HK-2 (cell line): ENCODE results near the gene CDKL2.
A peak's percentile ranks its signal among the peaks of the same experiment; 100 is the strongest.

Source experiments
- DNase-seq: peaks from one replicate; pipeline ENCODE4 v3.0.0-alpha.2; 2018; ENCODE audit not compliant: unreplicated experiment

Gene CDKL2

DNA sequence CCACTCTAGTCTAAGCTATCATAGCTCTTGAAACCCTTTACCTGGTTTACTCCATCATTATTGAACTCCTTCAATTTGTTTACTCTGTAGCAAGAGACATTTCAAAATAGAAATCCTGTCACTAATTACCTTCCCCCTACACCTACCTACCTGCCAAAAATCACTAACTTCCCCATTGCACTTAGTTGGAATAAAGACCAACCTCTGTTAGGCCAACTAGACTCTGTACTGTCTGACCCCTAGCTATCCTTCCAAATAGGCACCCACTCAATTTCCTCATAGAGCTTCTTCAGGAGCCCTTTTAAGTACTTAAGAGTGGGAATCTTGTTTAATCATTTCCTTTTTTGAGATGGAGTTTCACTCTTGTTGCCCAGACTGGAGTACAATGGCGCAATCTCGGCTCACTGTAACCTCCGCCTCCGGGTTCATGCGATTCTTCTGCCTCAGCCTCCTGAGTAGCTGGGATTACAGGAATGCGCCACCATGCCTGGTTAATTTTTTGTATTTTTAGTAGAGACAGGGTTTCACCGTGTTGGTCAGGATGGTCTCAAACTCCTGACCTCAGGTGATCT is 8.9 kb upstream of the CDKL2 start:
- peak; percentile 46 for DNase-seq

DNA sequence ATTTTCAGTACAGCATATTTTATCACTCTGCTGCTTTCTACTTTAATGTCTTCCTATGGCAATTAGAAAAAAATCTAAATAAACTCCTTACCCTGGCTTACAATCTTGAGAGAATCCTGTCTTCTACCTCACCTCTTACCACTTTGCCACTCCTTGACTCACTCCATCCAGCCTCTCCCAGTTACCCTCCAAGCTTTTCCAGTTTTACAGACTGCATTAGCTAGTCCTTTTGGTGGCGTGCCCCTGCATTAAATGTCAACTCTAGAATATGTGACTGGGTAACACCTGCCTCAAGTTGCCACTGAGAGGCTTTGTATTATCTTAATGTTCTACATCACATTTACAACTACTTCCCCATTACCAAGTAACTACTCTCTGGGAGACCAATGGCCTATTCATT is 7.5 kb upstream of the CDKL2 start:
- DNase-seq, result no peak

DNA sequence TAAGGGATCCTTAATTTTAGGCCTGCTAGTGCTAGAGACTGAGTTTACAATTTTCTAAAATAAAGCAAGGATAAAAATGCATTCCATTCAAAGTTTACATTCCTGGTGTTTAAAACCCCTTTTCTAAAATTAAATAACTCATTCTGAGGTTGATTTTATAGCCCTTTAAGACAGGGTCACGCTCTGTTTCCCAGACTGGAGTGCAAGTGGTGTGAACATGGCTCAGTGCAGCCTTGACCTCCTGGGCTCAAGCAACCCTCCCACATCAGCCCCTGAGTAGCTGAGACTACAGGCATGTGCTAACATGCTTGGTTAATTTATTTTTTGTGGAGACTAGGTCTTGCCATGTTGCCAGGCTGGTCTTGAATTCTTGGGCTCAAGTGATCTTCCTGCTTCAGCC is 6.8 kb upstream of the CDKL2 start:
- peak; percentile 44 for DNase-seq

DNA sequence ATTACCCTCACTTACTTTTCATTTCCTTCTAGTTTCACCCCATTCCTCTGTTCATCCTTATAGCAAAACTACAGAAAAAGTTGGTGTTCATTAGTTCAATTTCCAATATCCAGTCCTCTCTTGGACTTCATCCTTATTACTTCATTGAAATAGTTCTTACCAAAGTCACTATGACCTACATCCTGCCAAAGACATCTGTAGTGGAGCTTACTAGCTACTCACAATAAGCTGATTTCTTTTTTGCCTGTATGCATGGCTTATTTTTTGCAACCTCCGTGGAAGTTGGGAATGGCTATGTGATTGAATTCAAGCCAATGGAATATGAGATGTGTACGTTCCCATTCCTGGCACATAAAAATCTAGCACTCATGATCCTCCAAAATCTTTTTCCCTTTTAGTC is 4.6 kb upstream of the CDKL2 start:
- DNase-seq, result no peak

DNA sequence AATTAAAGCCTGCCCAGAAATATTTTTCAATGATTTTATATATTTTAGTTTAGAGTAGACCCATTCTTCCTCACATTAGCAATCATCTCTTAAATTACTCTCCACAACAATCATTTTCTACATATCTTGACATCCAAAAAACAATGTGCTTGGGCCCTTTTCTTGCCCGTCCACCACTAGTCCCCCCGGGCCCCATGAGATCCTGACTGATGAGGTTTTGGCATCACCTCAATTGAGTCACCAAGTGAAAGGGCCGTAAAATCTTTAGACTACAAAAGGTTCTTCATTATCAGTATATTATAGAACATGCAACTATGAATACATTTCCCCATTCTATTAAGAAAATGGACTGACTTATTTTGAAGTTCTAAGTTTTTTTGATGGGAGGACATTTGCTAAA is 4.0 kb upstream of the CDKL2 start:
- DNase-seq, result no peak

DNA sequence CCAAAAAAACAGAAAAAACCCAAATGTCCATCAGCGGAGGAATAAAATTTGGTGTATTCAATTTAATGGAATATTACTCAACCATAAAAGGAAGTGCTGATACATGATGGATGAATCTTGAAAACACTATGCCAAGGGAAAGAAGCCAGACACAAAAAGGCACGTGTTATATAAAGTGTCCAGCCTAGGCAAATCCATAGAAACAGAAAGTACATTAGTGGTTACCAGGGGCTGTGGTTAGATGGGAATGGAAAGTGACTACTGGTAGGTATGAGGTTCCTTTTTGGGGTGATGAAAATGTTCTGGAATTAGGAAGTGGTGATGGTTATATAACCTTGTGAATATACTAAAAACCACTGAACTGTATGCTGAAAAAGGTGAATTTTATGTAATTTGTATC is 3.5 kb upstream of the CDKL2 start:
- no peak for DNase-seq

DNA sequence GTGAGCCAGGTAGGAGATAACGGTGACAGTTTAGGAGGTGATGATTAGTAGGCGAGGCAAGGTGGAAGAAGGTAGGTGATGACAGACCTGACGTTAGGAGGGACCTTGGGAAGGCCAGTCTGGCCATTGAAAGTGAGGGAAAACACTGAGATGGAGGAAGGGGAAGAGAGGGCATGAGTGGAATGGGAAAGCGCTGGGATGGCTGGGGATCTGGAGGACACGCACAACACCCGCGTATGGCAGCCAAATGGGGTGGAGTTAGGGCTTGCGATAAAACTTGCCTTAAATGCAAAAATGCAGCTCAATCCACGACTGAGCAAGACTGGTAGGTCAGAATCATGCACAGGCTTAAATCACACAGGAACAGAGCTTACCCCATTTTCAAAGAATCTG is 605 bp upstream of the CDKL2 start:
- no peak for DNase-seq

DNA sequence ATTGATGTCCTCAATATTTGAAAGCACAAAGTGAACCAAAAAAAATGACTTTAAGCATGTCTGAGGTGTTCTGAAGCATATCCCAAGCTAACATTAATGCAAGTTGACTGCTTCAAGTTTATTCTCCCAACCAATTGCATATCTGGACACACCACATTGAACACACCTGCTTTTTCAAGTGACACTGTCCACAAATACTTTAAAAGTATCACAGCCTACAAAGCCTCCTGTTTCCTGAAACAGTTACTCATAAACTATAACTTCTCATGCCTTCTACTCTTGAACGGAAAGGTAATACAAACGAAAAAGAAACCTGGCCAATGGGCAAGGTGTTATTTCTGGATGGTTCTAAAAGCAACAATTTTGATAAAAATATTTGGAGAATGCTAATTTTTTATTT is 1.1 kb downstream of the CDKL2 start:
- no peak for DNase-seq

DNA sequence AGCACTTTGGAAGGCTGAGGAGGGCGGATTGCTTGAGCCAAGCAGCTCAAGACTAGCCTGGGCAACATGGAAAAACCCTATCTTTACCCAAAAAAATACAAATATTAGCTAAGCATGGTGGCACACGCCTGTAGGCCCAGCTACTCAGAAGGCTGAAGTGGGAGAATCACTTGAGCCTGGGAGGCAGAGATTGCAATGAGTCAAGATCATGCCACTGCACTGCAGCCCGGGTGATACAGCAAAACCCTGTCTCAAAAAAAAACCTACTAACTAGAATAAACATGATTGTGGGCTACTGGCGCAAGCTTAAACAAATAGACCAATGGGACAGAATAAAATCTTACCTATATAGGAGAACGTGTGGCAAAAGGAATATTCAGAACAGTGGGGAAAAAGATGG is 7.3 kb downstream of the CDKL2 start:
- no peak for DNase-seq

DNA sequence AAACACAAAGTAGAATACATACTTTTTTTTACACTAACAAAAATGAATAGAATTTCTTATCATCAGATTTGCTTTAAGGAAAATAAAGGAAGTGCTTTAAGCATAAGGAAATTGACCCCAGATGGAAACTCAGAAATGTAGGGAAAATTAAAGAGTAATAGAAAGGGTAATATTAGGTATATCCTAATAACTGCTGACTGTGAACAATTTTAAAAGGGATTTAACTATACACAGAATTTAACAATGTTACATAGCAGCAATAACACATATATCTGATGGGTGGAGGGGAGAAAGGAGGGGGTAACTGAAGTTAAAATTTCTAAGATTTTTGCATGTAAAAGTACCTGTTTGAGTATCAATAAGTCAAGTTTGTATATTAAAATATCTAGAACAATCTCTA is 8.6 kb downstream of the CDKL2 start:
- DNase-seq, result no peak

DNA sequence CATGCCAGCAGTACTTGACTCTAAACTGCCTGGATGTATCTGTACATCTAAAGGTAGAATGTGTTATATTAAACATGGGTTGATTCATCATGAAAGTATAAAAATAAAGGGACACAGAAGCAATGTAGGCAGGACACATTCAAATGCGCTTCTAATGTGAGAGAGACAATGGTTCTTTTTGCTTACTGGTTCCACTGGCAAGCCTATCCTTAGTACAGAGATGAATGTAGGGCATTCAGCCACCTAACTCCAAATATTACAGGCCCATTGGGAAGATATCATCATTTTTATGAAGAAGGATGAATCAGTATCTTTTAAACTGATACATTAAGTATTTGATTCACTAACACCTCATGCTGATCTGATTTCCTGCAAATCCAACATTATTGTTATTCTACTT is 18.0 kb downstream of the CDKL2 start:
- DNase-seq, result no peak

DNA sequence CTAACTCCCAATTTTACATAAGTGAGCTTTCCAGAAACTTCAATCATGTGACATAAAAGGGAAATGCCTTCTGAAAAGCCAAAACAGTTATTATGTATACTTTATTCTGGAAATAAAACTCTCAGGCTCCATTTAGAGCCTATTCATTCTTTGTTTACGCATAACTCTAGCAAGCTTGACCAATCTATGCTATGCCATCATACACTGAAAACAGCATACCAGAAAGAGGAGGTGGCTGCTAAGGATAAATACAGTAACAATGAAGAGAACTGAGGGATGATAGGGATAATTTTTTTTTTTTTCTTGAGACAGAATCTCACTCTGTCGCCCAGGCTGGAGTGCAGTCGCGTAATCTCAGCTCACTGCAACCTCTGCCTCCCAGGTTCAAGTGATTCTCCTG is 24.4 kb downstream of the CDKL2 start:
- no peak for DNase-seq

DNA sequence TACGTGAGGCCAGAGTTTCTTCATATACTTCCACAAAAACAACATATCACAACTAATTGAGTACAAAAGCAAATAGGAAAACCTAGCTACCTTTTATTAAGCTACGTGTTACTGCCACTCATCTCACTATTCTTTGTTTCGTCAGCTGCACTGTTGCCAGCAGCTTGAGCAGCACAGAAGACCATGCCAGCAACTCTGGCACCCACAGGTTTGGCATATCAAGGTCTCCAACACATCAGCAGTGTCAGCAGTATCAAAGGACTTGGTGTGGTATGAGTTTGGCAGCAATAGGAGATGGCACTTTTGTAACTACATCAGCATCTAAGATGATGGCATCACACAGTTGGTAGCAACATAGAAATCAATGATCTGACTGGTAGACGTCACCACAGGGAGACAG is 30.7 kb downstream of the CDKL2 start:
- no peak for DNase-seq

DNA sequence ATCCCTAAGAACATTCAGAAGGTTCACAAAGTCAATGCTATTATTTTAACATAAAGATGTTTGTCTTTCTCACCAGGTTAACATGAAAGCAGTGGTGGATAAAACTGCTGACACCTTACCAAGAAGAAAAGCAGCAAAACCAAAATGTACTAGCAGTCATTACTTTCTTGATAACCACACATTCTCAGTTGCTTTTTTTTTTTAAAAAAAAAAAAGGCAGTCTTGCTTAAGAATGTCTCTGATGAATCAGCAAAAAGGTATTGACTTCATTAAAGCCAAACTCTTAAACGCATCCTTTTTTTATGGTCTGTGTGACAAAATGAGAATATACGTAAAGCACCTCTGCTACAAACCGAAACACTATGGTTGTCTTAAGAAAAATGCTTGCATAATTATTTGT is 31.9 kb downstream of the CDKL2 start:
- DNase-seq, result no peak

DNA sequence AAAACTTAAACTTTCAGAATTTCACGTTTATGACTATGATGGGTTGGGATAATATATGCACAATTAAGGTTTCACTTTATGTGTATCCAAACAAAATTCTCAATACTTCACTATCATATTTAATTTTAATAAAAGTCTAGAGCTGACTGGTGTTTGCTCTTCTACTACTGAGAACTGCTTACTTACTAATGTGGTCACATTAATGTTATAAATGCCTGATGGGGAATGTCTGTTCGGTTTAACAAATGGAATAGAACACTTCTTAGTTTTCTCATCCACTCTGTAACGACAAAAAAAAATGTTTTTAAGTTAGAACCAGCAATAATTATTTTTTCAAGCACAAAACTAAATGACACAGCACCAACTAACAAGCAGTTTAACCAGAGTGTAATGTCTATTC is 34.3 kb downstream of the CDKL2 start:
- no peak for DNase-seq

DNA sequence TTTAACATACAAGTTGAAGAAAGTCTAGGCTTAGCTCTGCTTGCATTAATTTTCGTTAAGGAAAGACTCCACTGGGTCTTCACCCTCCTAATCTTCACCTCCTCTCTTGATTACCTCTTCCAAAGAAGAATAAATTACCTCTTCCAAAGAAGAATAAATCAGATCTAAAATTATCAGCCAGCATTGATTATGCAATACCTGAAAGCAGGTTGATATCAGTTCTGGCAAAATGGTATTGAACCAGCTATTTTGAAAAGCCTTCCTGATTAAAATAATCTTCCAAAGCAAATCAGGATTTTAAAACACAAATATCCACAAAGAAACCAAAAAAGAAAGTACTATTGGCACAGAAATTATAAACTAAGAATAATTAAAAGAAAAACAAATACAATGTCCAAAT is 36.9 kb downstream of the CDKL2 start:
- no peak for DNase-seq

DNA sequence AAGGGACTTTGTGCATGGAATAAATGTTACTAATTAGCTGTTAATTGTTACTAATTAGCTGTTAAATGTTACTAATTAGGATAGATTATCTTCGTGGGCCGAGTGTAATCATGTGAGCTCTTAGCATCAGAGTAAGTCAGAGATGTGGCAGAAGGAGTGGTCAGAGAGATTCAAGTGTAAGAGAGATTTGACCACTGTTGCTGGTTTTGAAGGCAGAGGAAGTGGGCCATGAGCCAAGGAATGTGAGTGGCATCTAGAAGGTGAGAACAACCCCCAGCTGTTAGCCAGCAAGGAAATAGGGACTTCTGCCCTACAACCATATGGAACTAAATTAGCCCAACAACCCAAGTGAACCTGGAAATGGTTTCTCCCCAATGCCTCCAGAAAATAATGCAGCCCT is 46.3 kb downstream of the CDKL2 start:
- no peak for DNase-seq

DNA sequence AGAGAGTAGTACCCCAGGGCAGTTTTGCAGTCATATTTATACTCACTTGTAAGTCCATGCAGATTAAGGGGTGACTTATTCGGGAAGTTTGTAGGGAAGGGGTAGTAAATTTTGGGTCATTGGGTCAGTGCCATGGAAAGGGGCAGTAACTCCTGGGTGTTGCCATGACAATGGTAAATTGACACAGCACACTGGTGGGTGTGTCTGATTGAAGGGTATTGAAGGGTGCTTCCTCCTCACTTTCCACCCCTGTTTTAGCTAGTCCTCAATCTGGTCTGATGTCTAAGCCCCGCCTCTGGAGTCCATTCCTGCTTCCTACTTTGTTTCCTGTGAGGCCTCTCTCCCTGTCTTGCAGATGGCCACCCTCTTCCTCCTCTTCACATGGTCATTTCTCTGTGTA is 62.6 kb downstream of the CDKL2 start:
- no peak for DNase-seq

DNA sequence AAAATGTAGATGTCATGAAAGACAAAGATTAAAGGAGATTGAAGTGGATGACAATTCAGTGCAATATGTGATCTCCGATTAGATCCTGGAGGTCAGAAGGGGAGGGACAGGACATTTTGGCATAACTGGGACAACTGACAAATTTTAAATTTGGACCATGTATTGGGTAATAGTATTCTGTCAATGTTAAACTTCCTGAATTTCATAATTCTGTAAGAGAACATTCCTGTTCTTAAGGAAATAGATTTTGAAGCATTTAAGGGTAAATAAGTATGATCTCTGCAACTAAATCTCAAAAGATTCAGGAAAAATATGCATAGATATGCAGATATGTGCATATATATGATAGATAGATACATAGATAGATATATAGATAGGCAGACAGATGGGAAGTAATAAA is 63.4 kb downstream of the CDKL2 start:
- DNase-seq, result no peak

DNA sequence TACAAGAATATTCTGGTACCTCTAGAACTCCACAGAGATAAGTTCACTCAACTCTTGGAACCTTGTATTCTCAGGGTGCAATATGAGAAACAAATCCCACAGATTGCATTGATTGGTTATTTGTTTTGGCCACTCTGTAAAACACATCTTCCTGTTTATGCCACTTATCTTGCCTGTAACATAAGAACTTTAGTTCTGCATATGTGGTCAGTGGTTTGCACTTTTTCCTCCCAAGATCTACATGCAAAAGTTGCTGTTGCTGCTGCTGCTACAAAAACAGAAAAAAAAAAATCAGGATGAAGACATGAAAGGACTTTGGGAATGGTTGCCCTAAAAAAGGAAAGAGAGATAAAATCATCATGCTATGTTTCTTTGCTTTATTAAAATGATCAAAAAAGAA is 64.8 kb downstream of the CDKL2 start:
- DNase-seq, result no peak

DNA sequence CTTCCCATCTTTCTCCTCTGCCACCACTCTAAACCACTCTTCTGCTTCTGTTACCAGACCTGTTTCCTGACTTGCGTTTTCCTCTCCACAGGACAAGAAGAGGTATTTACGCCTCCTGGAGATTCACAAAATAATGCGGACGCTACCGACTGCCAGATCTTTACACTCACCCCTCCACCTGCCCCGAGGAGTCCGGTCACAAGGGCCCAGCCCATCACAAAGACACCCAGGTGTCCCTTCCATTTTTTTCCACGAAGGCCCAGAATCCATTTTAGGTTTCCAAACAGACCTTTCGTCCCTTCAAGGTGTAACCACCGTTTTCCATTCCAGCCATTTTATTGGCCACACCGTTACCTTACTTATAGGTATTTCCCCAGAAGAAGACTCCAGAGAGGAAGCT is 66.3 kb downstream of the CDKL2 start:
- DNase-seq, result no peak

DNA sequence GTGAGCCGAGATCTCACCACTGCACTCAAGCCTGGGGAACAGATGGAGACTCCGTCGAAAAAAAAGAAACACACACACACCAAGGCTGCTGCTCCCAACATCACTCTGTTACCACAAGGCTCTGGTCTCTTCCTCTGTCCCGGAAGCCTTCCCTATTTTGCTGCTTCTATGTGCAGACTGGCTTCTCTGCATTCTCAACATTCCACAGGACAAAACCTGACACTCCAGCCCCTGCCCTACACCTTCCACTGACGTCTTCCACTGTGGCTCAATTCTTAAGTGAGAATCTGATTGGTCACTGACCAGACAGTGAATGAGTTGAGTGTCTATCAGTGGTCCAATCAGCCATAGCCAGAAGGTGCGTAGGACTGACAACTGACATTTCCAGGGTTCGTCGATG is 68.5 kb downstream of the CDKL2 start:
- DNase-seq, result no peak

DNA sequence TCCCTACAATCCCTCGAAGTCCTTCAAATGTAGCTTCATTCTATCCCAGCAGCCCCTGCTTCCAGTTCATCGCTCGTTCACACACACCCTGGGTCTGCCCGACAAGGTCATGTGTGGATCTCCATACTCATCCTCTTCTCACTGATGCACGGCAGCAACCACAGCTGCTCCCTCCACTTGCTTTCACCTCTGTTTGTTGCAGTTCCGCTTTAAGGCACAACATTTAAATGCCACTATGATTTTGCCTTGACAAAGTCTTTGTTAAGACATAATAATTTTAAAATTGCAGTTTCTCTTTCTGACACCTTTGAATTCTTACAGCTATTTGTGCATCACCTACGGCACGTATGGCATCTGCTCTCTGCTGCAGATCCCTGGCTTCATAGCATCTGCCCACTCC is 72.6 kb downstream of the CDKL2 start:
- DNase-seq, result no peak

DNA sequence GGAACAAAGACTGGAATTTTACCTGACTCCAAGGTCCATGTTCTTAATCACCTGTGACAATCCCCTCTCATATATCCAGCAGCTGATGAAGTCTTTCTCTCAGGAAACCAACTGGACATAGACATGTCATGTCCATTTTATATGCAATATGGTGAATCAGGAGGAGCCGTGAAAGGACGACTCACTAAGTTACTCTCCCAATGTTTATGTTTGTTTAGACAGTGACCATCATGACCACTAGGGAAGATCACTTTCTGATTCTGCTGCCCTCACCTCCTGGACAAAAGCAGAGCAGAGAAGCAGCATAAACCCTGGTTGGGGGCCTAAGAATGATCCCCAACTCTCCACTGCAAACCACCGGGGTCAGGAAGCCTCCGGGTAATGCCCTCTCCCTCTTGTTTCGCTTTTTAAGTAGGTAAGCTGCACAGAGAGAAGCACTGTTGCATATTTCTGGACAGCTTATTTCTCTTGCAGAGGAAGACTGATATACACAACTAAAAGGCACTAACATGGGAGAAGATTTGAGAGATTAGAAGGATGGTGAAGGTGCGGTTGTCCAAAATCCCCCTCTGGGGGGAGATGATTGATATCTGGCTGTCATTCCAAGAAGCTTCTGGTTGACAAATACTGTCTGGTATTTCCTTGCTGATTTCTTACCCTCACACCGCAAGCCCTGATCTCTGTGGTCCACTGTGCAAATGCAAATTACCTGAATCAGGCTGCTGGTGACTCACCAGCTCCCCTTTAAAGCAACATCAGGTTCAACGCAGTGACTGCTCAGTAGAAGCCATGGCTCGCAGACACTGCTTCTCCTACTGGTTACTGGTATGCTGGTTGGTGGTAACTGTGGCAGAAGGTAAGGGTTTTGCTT is 74.8 kb downstream of the CDKL2 start, which contains the start of gene ODAPH:
ODAPH (plus strand) TSS at position 773 of the 871 bp plus-strand sequence; CDS start at position 790, 17 bp downstream.
- peak; percentile 70 for DNase-seq
